Measurements from ENCODE around the gene MYL4.
"Not testable (repeated sequence)": the region's sequence is repeated elsewhere in the genome, so short reads cannot be mapped to it uniquely, and the experiment has no call there.

Gene MYL4

DNA sequence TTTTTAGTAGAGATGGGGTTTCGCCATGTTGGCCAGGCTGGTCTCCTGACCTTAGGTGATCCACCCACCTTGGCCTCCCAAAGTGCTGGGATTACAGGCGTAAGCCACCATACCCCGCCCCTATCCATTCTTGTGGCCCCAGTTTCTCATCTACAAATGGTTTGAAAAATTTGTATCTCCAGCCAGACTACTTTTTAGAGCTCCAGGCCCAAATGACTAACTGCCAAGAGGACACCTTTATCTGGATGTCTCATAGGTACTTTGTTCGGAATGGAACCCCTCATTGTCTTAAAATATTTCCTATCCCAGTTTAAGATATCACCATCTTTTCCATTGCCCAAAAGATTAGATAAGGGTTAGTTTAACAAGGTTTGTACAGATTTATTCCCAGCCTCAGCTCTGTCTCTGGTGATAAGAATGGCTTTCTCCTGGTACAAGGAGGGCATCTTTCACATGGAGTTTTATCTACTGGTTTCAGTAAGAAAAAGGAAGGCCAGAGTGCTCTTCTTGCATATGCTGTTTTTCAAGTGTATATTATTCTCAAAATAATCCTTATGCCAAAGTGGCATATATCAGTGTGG is 15.1 kb upstream of the MYL4 start:
- FAIRE-seq = no peak

DNA sequence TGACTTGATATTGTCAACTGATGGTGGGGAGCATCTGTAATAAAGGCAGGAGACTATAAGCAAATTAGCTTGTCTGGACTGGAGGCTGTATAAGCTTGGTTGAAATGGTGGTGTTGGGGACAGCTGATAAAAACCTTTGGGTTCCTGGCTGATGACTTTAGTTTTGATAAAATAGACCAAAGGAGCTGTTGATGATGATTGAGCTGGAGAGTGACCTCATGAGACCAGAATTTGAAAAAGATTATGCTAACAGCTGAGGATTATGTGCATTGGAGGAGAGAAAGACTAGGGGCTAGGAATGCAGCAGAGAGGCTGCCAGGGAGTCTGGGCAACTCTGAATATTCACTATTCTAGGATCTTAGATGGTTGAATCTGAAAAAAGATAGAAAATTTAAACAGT is 11.3 kb upstream of the MYL4 start:
- FAIRE-seq = no peak

DNA sequence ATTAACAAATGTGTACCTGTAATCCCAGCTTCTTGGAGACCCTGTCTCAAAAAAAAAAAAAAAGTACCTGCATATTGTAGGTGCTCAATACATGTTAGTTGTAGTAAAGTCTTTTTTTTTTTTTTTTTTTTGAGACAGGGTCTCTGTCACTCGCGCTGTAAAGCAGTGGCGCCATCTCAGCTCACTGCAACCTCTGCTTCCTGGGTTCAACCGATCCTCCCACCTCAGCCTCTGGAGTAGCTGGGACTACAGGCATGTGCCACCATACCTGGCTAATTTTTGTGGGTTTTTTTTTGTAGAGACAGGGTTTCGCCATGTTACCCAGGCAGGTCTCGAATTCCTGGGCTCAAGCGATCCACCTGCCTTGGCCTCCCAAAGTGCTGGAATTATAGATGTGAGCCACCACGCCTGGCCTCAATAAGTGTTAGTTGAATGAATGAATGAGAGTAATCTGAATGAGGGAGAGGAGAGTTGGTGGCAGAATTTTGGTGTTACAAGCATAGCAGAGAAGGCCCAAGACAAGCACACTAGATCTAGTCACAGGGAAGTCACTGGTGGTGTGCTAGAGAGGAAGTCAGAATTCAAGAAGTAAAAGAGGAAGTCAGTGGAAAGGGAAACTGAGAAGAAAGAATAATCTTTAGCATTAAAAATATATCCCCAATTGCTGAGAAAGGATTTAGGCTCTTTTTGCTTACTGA is 9.4 kb upstream of the MYL4 start:
- FAIRE-seq = no peak

DNA sequence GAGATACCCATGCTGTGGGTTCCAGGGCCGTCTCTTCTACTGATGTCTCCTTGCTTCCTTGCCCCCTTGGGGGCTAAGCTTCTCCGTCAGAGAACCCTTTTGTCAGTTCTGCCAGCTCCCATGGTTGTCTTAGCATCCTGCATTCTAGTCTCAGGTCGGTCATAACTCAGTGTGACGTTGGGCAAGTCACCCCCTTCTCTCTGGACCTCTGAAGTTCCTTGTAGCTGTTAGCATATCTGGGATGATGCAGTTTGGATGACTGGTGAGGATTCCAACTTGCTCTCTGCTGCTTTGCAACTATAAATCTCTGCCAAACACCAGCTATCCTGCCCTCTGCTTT is 8.9 kb upstream of the MYL4 start:
- FAIRE-seq = no peak

DNA sequence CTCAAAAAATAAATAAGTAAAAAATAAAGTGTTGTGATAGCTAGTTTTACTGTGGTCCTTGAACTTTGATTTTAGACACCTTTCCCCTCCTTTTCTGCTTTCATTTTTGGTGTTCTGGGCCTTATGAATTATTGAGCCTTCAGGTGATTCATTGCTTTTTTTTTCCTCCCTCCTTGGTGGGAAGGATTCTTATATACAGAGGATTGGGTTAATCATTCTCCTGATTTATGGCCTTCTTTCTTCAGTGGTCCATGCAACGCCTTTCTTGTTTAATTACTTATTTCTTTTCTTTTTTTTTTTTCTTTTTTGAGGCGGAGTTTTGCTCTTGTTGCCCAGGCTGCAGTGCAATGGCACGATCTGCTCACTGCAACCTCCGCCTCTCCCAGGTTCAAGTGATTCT is 8.0 kb upstream of the MYL4 start:
- FAIRE-seq = no peak

DNA sequence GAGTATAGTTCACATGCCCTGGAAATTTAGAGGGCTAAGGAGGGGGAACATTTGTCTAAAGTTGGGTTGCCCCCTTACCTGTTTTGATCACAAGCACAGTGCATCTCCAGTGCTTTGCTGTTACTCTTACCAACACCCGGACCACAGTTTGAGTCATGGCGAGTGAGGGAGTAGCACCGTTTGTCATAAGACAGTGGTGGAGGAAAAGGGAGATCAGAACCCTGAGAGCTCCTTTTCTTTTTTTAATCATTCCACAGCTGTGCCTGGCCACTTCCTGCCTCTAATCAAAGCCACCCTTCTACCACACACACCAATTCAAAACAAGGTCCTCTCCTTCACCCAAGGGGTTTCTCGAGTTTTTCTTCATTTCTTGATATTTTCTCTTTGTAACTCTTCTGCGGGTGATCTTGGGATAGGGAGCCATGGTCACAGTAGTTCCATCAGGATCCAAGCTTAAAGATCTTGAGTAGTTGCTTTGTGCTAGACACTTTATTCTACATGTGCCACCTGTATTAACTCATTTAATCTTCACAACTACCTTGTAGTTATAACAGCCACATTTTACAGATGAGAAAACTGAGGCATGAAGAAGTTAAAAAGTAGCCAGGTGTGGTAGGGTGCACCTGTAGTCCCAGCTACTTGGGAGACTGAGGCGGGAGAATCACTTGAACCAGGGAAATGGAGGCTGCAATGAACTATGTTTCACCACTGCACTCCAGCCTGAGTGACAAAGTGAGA is 5.0 kb upstream of the MYL4 start:
- no peak for FAIRE-seq

DNA sequence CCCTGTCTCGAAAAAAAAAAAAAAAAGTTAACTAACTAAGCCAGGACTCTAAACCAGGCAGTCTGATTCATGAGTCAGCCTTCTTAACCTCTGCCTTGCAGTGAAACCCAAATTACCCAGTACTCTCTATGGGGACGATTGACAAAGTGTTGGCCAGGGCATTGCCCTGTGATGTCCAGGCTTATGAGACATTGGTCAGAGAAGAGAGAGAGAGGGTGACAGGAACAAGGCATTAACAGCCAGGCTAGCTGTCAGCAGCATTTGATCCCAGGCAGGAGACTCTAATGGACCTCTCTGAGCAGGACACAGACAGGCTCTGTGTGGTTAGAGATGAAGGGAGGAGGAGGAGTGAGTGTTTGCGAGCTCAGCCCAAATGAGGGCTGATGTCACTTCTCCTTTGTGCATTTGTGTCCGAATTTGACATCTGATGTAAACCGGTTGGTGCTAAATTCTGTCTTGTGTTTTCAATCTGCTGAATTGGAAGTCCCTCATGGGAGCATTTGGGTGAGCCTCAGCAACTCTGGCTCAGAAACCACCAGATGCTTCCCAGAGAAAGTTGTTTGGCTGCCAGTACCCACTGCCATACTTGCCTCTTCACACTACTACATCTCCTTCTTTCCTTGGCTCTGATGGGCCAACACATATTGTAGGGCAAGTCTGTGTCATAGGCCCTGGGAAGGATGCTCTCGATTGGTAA is 4.3 kb upstream of the MYL4 start:
- FAIRE-seq = no peak

DNA sequence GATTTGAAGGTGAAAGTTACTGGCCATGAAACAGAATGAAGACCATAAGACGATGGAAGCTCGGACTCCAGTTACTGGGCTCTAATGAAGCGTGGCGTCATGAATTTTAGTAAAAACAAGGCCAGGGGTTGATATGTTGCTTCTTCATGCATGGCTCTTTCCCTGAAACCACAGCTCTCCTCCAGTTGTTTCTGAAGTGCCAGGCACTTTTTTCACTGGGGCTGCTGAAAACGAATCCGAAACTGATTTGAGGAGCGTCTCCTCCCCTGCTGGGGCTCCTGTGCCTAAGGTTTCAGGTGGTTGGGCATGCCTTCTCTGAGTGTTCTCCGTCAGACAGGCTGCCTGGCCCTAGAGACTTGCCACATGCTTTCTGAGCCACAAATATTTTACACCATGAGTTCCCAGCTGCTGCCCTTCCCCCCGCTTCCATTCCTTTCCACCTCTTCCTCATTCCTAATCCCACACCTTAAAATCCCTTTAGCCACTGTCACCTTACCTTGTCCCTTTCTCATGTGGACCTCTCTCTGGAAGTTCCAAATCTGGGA is 3.7 kb upstream of the MYL4 start:
- FAIRE-seq = no peak

DNA sequence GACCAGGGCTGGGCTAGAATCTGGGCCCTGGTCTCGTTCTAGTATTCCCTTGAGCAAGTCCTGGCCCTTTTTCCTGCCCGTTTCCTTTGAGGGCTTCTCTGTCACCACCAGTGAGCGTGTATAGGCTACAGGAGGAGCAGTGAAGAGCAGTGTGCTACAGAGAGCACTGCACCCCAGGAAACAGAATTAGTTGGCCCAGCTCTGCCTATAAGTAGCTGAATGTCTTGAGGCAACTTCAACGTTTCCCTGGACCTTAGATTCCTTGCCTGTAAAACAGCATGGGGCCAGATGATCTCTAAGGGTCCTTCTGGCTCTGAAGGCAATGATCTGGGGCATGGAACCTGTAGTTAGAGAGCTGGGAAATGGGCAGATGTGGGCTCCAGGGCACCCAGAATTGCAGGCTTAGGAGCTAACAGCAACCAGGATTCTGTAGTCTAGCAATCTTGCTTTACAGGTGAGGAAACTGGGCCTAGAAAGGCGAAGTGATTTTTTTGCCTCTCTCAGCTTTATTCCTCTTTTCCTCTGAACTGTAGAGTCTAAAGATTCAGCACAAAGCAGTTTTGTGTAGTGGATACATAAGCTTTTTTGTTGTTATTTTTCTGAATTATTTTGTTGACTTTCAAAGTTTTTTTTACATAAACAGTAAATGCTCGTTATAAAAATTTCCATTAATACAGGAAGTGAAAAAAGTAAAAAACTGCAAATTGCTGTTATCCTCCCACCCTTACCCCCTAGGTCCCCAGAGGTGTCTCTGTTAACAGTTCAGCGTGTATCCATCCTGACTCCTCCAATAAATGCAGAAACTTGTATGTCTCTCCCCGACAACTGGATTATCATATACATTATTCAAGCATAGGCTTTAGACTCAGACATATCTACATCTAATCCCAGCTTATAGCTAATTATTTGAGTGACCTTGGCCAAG is 1.7 kb upstream of the MYL4 start:
- no peak for FAIRE-seq

DNA sequence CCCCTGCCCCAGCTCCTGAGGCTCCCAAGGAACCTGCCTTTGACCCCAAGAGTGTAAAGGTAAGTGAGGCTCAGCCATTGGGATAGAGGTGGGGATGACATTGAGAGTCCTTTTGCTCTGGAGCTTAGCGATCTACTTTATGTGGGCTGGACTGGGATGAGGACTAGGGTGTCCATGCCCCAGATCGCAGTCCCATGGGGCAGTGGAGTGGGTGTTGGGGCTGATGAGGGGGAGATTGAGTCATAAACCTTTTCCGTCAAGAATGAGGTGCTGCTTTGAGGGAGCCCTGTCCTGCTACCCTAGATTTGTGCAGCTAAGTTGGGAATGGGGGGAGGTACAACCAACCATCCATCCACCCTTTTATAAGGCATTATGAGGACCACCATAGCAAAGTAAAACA is 351 bp downstream of the MYL4 start:
- FAIRE-seq = no peak

DNA sequence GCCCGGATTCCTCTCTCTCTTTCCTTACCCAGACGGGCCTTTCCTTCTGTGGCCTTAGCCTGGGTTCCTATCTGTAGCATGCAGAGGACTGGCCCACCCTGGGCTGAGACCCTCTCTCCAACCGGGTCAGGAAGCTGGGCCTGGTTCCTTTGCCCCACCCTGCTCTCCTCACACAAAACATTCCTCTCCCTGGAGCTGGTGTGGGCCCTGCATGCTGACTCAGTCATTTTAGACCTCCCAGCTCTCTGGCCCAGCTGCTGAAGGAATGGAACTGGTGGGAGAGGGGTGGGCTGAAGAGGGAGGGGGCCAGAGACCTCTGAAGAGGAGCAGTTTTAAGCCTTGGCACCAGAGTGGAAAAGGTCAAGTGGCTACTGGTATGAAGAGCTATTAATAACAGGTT is 957 bp downstream of the MYL4 start:
- no peak for FAIRE-seq

DNA sequence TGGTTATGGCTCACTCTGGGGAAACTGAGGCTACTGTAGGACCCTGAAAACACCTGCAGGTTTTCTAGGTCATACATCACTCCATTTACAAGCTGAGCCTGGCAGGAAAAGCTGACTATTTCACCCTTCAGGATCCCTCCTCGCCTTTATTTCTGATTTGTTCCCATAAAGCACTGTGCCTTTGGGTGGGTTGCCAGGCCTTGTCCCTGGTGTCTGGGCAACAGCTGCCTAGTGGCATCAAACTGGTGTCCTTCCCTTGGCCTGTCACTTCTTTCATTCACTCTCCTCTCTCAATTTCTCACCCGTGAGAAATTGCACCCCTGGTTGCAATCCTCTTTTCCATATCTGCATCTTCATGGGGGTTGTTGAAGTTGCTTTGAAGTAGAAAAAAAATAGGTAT is 1.6 kb downstream of the MYL4 start:
- FAIRE-seq = no peak

DNA sequence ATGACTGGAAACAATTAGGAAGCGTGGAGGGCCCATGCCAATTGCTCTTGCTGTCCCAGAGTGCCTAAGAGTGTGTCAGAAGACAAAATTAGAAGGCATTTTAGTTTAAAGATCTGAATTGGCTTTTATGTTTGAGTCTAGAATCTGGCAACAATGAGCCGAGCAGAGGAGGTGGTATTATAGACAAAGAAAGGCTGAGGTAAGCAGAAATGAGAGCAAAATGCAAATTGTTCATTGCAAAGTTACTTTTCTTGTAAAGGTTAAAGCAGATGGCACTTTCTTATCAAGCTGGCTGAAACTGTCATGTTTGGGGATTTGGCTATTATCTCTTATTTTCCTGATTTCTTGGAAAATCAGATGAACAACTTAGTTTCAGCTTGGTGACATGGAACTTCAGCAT is 3.3 kb downstream of the MYL4 start:
- no peak for FAIRE-seq

DNA sequence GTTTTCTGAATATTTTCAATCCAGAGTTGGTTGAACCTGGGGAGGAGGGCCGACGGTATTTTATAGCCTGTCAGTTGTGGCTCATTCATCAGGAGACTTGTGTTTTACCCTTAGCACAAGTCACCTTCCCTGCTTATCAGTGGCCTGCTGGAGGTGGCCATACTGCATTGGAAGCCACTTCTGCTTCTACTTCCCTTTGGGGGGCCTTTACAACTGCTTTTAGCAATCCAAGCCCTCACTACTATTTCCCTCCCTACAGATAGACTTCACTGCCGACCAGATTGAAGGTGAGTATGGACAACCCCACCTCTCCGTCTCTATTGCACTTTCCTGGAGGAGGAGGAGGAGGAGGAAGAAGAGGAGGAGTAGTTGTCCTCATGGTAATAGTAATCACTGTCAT is 4.4 kb downstream of the MYL4 start:
- FAIRE-seq = no peak

DNA sequence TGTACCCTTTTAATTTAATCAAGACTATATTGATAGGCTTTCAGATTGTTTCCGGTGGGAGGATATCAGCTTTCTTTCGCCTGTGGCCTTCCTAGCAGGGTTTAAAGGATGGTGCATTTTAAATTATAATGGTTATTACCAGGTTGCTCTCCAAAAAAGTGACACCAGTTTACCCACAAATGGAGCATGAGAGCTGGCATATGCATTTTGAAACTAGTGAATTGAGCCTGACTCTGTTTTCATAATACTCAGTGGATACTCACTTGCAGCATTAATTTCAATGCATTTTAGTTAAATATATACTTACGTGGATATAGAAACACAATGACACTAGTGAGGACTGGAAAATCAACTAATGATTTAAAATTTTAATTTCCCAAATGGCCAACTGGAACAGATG is 5.8 kb downstream of the MYL4 start:
- no peak for FAIRE-seq

DNA sequence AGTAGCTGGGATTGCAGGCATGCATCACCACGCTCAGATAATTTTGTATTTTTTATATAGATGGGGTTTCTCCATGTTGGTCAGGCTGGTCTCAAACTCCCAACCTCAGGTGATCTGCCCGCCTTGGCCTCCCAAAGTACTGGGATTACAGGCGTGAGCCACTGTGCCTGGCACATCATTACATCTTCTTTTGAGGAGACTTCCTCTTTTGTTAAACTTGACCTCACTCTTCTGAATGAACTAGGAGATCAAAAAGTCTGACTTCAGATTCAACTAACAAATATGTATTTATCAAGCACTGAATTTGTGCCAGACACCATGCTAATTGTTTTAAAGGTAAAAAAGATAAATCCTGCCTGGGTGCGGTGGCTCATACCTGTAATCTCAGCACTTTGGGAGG is 7.7 kb downstream of the MYL4 start:
- FAIRE-seq = not testable (repeated sequence)

DNA sequence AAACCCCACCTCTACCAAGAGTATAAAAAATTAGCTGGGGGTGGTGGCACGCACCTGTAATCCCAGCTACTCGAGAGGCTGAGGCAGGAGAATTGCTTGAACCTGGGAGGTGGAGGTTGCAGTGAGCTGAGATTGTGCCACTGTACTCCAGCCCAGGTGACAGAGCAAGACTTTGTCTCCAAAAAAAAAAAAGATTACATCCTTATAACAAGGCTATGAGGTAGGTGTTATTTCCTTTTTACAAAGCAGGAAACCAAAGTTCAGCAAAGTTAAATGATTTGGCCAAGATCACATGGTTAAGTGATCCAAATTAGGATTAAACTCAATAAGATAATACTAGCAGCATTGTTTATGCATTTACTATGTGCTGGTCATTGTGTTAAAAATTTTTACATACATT is 8.1 kb downstream of the MYL4 start:
- not testable (repeated sequence) for FAIRE-seq

DNA sequence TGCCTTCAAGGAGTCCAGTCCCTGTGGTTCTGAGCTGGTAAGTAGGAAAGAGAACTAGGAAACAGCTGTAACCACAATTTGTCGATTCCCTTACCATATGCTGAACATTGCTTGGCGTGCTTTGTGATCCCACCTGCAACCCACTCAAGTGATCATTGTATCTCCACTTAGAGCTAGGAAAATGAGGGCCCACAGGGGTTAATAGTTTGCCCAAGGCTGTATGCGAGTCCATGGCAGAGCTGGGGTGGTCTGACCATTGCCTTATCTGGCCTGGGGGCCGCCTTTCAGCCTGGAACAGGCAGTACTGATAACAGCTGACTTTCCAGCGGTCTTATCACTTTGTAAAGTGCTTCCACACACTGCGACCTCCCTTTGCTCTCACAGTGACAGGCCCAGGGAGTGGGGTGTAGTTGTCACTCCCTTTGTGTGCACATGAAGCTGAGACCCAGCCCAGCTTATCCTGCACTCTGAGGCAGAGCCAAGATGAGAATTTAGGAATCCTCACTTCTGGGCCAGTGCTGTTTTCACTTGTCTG is 9.8 kb downstream of the MYL4 start:
- no peak for FAIRE-seq

DNA sequence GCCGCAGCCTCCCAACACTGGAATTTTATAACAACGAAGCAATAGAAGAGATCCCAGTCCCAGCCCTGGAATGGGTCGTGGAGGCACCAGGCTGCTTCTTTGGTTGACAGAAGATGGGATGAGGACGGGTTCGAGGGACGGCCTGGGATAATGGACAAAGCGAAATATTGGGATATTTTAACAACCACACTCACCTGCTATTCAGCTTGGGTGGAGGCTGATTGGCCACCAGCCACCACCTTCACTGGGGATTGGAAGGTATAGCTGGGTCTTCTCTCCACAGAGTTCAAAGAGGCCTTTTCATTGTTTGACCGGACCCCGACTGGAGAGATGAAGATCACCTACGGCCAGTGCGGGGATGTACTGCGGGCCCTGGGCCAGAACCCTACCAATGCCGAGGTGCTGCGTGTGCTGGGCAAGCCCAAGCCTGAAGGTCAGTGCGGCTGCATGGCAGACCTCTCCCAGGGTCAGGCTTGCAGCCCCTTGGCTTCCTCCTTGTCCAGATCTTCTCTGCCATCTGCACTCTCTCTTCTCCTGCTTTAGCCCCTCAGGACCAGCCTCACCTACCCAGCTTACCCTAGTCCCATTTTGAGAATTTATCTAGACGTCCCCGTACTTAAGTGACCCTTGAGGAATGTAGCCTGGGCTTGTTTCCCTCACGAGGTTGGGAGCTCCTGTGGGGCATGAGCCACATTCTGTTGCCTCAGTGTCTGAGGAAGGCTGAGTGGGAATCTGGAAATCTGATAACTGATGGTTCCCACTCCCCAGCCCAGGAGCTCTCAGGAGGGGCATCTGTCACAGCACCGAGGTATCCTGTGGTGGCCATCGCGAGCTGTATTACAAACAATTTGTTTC is 10.7 kb downstream of the MYL4 start:
- no peak for FAIRE-seq

DNA sequence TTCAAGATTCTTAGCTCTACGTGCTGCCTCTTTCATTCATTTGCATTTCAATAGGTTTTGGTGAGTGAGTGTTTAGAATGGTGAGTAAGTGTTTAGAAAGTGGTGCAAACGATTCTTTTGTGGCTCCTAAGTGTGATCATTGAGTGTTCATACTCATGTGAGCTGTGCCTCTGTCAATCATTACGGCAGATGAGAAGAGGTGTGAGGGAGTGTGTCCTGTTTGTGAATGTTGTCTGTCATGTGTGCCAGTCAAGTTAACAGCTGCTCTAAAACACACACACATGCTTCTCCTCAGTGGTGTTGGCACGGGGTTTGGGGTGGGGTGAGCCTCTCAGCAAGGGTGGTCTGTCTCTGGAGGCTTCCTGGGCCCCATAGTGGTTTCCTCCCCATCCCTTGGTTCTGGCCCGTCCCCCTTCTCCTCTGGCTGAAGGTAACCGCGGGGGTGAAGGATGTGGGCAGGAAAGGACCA is 11.4 kb downstream of the MYL4 start:
- no peak for FAIRE-seq

DNA sequence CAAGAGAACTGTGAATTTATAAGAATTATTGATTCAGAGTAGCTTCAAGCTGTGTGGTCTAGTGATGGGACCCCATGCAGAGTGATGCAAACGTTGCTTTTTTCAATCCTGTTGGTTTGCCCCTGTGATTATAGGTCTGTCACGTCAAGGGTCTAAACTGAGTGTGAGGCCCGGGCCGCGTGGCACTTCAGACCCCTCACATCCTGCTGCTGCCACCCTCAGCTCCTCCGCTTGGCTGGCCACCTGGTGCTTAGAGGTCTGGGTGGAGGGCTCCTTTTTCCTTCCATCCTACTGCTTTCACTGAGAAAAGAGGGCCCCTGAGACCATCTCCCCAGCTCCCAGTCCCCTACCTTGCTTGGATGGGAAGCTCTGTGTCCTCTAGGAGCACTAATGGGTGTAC is 12.0 kb downstream of the MYL4 start:
- no peak for FAIRE-seq

Data from colon (tissue), 2 donors.